ENCODE data around the gene PLEK.

The PLEK gene

DNA sequence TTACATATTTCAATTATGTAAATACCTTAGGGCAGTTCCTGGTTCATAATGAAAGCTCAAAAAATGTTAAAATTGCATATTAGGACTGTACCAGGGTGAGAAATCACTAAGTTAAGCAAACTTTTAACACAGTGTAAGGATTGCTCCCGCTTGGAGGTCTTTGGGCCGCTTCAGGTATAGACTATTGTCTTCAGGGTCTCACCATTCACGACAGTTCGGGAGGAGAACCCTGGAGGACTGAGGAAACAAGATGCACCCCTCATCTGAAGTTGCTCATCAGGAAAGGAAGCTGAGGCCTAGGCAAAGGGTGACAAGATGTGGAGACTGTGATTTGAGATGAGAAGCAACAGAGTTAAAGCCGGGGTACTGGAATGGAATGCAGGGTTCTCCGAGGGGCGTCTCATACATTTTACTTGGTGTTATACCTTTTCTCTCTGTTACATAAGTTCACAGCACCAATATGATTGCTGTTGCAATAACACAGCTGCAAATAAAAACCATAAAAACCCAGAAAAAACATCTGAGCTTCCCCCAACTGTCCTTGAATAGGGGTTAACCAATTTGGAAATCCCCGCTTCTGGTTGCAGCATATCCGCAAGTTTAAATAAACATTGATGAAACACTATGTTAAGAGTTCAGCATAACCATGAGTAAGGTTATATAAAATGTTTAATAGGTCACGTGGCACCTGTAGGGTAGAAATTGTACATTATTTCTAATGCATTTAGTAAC lies 61.9 kb downstream of the PLEK start:
- Histone ChIP-seq H3K4me3 (replicated peaks; ENCODE audit: low read depth, low read length) (no peak overlapping the region), H3K27me3 (replicated peaks; ENCODE audit: control insufficient read depth, insufficient read depth, low read length) (no peaks in the 10 kb centered on the region), H3K36me3 (ENCODE audit: control insufficient read depth, insufficient read depth, low read length) (no peaks in the 10 kb centered on the region)
- DNase-seq (ENCODE audit: extremely low read depth, insufficient read length) = peak; percentile 66
- TF ChIP-seq, protein P1, sequence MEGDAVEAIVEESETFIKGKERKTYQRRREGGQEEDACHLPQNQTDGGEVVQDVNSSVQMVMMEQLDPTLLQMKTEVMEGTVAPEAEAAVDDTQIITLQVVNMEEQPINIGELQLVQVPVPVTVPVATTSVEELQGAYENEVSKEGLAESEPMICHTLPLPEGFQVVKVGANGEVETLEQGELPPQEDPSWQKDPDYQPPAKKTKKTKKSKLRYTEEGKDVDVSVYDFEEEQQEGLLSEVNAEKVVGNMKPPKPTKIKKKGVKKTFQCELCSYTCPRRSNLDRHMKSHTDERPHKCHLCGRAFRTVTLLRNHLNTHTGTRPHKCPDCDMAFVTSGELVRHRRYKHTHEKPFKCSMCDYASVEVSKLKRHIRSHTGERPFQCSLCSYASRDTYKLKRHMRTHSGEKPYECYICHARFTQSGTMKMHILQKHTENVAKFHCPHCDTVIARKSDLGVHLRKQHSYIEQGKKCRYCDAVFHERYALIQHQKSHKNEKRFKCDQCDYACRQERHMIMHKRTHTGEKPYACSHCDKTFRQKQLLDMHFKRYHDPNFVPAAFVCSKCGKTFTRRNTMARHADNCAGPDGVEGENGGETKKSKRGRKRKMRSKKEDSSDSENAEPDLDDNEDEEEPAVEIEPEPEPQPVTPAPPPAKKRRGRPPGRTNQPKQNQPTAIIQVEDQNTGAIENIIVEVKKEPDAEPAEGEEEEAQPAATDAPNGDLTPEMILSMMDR (IDR thresholded peaks at IDR 0.05; ENCODE audit: insufficient read depth, low read length, poor library complexity, severe bottlenecking) = no peak

DNA sequence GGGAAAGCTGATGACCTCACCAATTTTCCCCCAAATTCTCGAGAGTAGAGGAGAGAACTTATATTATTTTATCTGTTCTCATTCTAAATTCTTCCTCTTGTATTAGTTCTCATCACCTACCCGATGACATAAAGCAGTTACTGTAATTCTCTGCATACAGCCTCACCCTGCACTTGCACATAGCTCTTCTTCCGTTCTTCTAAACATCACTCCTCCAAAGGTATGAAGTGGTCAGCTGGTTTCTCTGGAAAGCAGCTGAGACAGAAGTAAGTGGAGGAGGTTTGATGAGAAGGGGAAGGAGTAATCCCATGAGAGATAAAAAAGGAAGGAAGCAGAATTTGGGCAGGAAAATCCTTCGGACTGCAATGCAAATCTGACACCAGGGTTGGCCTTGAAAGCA lies 63.0 kb downstream of the PLEK start:
- Histone ChIP-seq H3K4me3 (replicated peaks; ENCODE audit: low read depth, low read length) (no peak overlapping the region), H3K36me3 (ENCODE audit: control insufficient read depth, insufficient read depth, low read length) (no peaks in the 10 kb centered on the region), H3K27me3 (replicated peaks; ENCODE audit: control insufficient read depth, insufficient read depth, low read length) (no peaks in the 10 kb centered on the region)
- no peak for DNase-seq (ENCODE audit: extremely low read depth, insufficient read length)
- TF ChIP-seq, protein P1 (IDR thresholded peaks at IDR 0.05; ENCODE audit: insufficient read depth, low read length, poor library complexity, severe bottlenecking) = no peak

- DNase-seq (ENCODE audit: extremely low read depth, insufficient read length) = no peak
- Histone ChIP-seq H3K4me3 (replicated peaks; ENCODE audit: low read depth, low read length) (no peak overlapping the region), H3K27me3 (replicated peaks; ENCODE audit: control insufficient read depth, insufficient read depth, low read length) (no peaks in the 10 kb centered on the region), H3K36me3 (ENCODE audit: control insufficient read depth, insufficient read depth, low read length) (no peaks in the 10 kb centered on the region)
- TF ChIP-seq, protein P1 (IDR thresholded peaks at IDR 0.05; ENCODE audit: insufficient read depth, low read length, poor library complexity, severe bottlenecking) = no peak
These were observed 63.7 kb downstream of the PLEK start for GRCh38 chr2:68428746-68429145.

GRCh38 chr2:68429311-68429826 lies 64.3 kb downstream of the PLEK start:
- no peak for DNase-seq (ENCODE audit: extremely low read depth, insufficient read length)
- no peaks in the 10 kb centered on the region for H3K27me3 ChIP-seq (replicated peaks; ENCODE audit: control insufficient read depth, insufficient read depth, low read length)
- H3K4me3 ChIP-seq (replicated peaks; ENCODE audit: low read depth, low read length) = no peak overlapping the region
- H3K36me3 ChIP-seq (ENCODE audit: control insufficient read depth, insufficient read depth, low read length) = no peaks in the 10 kb centered on the region
- TF ChIP-seq, protein P1 (IDR thresholded peaks at IDR 0.05; ENCODE audit: insufficient read depth, low read length, poor library complexity, severe bottlenecking) = no peak

GRCh38 chr2:68431316-68431972 lies 66.4 kb downstream of the PLEK start:
- Histone ChIP-seq H3K27me3 (replicated peaks; ENCODE audit: control insufficient read depth, insufficient read depth, low read length) (no peaks in the 10 kb centered on the region), H3K4me3 (replicated peaks; ENCODE audit: low read depth, low read length) (no peak overlapping the region), H3K36me3 (ENCODE audit: control insufficient read depth, insufficient read depth, low read length) (no peaks in the 10 kb centered on the region)
- TF ChIP-seq, protein P1 (IDR thresholded peaks at IDR 0.05; ENCODE audit: insufficient read depth, low read length, poor library complexity, severe bottlenecking) = no peak
- no peak for DNase-seq (ENCODE audit: extremely low read depth, insufficient read length)

Data from GM06990 (cell line).